Measurements from ENCODE around the gene SUPV3L1.
A peak's percentile ranks its signal among the peaks of the same experiment; 100 is the strongest.

SUPV3L1 gene

DNA sequence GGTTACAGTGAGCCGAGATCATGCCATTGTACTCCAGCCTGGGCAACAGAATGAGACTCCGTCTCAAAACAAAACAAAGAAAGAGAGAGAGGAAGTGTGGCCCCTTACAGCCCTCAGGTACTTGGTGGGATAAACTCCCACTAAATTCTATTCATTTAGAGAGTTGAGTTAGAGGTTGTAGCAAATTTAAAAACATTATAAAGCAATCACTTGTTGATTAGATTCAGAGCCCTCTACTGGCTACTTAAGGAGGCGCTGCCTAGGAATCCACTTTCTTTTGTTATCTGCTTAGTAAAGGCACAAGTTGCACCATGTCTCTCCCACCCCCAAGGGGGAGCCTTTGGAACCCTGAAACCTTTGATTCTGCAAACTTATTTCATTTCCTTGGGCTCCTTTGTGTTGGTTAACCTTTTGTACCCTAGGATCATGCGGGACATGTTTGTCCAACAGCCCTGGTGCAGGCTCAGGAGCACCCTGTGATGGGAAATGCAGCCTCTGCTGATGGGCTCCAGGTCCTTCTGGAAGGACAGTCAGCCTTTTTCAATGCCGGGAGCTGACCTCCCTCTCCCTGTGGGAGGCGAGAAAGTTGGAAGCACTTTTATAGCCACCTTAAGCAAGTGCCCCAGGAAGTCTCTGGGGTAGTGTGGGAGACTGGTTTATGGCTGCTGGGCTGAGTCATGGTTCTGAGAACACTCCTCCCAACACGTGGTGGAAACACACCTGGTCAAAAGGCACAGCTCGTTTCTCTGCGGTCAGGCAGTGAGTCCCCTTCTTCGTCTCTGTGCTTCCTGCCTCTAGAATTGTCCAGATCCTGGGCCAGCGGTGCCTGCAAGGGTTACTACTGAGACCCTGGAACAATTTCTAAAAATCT lies 42.4 kb downstream of the SUPV3L1 start:
- TF ChIP-seq CTCF (conservative IDR thresholded peaks at IDR 0.05; ENCODE audit: low read length) = peak; percentile 74
- H3K4me3 ChIP-seq (ENCODE audit: low read length) = no peak overlapping the region
- DNase-seq (ENCODE audit: low read depth) = peak; percentile 66

GRCh38 chr10:69223028-69223342 lies 43.0 kb downstream of the SUPV3L1 start:
- TF ChIP-seq CTCF (conservative IDR thresholded peaks at IDR 0.05; ENCODE audit: low read length) = no peak
- no peak for DNase-seq (ENCODE audit: low read depth)
- no peak overlapping the region for H3K4me3 ChIP-seq (ENCODE audit: low read length)

DNA sequence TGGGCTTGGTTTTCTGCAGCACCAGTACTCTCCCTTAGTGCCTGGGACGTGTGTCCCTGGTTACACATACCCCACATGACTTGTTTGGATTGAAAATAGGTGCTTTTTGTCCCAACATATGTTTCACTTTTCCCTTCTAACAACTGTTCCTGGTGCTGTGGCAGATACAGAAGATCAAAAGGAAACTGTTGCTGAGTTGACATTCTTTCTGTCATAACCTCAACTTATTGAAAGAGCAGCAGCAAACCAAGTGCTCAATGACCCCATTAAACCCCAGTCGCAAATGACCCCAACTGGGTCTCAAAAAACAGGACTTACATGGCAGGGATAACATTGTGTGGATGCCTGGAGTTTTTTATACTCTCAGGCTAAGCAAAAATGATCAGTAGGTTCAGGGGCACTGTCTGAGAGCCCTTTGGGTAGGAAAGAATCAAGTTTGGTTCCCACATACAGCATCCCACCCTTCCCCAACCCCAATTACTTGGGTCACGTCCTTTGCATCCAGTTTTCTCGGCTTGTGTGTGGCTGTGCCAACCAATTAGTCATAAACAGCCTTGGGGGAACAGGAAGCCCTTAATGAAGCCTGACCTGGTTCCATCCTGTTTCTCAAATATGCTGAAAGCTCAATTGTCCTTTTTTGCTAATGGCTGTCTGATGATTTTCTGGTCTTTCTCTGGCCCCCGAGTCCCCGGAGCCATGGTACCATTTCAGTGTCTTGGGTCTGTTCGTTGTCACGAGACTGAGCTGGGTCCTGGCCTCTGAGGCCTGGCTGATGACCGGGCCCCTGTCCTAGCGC lies 45.0 kb downstream of the SUPV3L1 start:
- no peak overlapping the region for H3K4me3 ChIP-seq (ENCODE audit: low read length)
- no peak for TF ChIP-seq CTCF (conservative IDR thresholded peaks at IDR 0.05; ENCODE audit: low read length)
- DNase-seq (ENCODE audit: low read depth) = peak; percentile 31

DNA sequence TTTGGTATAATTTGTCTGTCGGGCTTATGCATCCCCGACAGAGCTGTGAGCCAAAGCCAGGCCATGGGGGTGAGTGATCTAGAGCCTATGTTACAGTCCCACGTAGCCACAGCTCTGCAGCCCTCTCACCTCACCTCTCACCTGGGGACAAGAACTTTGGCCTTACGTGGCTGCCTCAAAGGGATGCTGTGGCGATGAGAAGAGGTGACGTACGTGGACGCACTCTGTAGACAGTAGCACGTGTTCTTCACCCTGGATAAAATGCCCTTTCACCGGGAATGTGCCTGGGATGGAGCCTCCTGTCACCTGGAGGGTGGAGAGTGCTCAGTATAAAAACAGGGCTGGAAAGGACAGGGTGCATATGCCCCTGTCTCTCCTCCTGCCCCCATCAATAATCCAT lies 45.6 kb downstream of the SUPV3L1 start:
- no peak for DNase-seq (ENCODE audit: low read depth)
- TF ChIP-seq CTCF (conservative IDR thresholded peaks at IDR 0.05; ENCODE audit: low read length) = no peak
- no peak overlapping the region for H3K4me3 ChIP-seq (ENCODE audit: low read length)

- no peak for TF ChIP-seq CTCF (conservative IDR thresholded peaks at IDR 0.05; ENCODE audit: low read length)
- no peak for DNase-seq (ENCODE audit: low read depth)
- H3K4me3 ChIP-seq (ENCODE audit: low read length) = no peak overlapping the region
These were observed 47.0 kb downstream of the SUPV3L1 start for GRCh38 chr10:69226919-69227450.

- no peak for DNase-seq (ENCODE audit: low read depth)
- no peak for TF ChIP-seq CTCF (conservative IDR thresholded peaks at IDR 0.05; ENCODE audit: low read length)
- H3K4me3 ChIP-seq (ENCODE audit: low read length) = no peak overlapping the region
These were observed 48.1 kb downstream of the SUPV3L1 start for GRCh38 chr10:69228151-69228550.

- no peak for DNase-seq (ENCODE audit: low read depth)
- TF ChIP-seq CTCF (conservative IDR thresholded peaks at IDR 0.05; ENCODE audit: low read length) = no peak
- no peak overlapping the region for H3K4me3 ChIP-seq (ENCODE audit: low read length)
These were observed 49.5 kb downstream of the SUPV3L1 start for GRCh38 chr10:69229616-69229916.

Data from AG10803 (cell line).